Mucosa of gallbladder (tissue), 1 donor: ENCODE data around the gene TMEM170B. TPM values are rescaled to one million over a fixed set of nuclear protein-coding genes. Genes with fewer than 3 reads are reported as not detected.
A peak's percentile ranks its signal among the peaks of the same experiment; 100 is the strongest.

Experiments
- DNase-seq: peaks from one replicate; pipeline ENCODE4 v3.0.0-alpha.2; 2020; ENCODE audit warnings: low spot score
- total RNA-seq: library from RNA; stranded (reverse); gene quantifications from one replicate; pipeline ENCODE4 v1.2.1, GENCODE V29; 2021
- donor health status: DM: no; HTN: no; CAD: no.

The TMEM170B gene, protein sequence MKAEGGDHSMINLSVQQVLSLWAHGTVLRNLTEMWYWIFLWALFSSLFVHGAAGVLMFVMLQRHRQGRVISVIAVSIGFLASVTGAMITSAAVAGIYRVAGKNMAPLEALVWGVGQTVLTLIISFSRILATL
- total RNA-seq = 4.5 TPM

DNA sequence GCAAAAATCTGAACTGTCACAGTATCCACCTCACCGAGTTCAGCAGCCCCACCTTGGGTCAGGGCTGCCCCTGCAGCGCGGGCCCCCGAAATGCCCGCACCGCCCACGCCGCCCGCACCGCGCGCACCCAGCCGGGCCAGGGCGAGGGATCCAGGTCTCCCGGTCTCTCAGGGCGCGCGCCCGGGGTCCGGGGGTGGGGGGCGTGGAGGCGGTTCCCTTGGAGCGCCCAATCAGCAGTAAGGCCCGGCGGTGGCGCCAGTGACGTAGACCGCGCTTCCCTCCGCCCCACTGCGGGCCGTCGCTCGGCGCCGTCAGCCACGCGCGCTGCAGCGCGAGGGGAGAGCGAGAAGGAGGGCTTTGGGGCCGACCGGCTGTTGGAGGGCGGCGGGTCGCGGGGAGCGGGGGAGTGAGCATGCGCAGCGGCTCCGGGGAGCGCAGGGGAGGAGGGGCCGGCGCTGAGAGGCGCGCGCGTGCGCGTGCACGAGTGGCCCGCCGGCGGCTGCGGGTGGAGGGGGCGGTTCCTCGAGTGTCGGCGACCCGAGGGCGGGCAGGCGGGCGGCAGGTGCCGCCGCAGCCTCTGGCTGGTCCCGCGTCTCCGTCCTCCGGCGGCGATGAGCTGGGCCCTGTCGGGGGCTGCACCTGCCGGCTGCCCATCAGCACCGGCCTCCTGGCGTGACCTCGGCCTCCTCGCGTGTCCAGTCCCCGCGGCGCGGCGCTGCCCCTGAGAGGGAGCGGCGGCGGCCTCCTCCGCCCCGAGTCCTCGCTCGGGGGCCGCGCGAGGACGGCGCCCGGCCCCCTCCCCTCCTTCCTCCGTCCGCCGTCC lies at the start of gene TMEM170B:
Gene TMEM170B, plus strand, starts transcription at position 521 of the 823 bp plus-strand sequence. CDS start 529 bp downstream, outside the sequence.
- DNase-seq = peak; percentile 94

DNA sequence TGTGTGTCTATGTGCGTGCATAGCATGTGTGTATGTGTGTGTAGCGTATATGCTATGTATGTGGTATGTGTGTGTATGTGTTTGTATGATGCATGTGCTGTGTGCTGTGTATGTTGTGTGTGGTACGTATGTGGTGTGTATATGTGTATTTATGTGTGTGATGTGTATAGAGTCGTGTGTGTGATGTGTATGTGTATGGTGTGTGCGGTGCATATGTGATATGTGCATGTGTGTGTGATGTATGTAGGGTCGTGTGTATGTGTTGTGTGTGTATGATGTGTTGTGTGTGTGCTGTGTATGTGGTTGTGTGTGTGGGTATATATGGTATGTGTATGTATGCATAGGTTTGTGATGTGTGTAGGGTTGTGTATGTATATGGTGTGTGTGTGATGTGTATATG lies 46.6 kb upstream of the TMEM170B start:
- DNase-seq = no peak

DNA sequence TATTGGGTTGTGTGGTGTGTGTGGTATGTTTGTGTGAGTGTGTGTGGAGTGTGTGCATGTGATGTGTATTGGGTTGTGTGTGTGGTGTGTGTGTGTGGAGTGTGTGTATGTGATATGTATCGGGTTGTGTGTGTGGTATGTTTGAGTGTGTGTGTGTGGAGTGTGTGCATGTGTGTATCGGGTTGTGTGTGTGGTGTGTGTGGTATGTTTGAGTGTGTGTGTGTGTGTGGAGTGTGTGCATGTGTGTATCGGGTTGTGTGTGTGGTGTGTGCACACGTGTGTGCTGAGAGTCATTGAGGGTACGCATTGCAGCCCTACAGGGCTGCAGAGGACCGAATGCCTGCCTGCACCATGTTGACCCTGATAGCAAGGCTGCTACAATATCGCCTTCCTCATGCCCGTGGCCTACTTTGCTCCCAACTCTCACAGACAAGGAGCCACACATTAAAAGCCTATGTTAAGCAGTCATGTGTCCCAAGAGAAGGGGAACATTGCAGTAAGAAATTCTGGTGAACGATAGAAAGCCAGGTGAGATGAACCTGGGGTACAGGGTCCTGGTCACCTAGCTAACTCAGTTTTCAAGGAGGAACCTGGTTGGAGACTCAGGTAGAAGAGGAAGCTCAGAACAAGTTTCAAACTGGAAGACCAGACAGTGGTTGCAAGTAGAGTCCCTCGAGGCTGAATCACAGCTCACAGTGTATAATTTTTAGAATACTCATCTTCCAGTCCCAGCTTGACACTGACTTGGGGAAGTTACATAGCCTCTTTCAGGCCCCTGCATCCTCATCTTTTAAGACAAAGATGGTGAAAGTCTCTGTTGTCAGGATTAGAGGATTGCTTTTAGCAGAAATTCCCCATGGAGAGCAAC lies 45.7 kb upstream of the TMEM170B start:
- no peak for DNase-seq

- DNase-seq = no peak
Measured at GRCh38 chr6:11492464-11493290, 44.9 kb upstream of the TMEM170B start.

DNA sequence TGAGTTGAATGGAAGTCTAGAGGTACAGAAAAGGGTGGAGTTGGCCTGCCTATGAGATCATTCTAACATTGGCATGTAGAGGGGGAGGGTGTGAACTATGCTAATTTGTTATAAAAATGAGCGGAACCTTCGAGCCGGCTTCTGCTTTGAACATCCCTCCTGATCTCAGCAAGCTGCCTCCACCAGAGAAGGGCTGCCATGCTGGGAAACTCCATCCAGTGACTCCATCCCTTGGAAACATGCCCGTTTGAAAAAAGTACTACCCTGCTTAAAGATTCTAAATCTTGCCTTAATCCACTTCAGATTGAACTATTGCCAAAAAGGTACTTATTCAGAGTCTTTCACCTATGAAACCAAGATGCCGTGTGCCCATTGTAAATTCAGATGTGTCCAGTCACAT lies 43.6 kb upstream of the TMEM170B start:
- no peak for DNase-seq

GRCh38 chr6:11494786-11495564 lies 42.6 kb upstream of the TMEM170B start:
- DNase-seq = no peak

DNA sequence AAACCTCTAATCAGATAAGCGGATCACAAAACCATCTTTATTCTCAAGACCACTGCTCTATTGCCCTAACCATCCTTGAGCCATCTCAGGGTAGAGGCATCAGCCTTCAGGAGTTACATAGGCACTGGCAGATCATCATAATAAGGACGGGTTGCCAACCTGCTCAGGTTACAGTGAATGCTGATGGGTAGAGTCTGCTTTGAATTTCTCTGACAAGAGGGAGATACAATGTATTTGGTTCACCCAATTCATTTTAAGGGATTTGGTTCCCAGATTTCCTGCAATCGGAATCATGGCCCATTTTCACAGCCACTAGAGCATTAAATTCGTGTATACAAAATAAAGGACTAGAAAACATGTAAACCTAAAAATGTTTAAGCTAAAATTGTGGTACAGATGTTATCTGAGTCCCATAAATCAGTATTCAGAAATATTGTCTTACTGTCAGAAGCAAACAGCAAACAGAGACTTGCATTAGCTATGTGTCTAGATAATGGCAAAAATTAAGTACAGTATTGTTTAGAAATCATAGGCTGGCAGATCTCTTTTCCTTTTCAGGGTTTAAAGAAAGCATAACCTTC lies 41.9 kb upstream of the TMEM170B start:
- no peak for DNase-seq

GRCh38 chr6:11496152-11497060 lies 41.1 kb upstream of the TMEM170B start:
- DNase-seq = peak; percentile 82

DNA sequence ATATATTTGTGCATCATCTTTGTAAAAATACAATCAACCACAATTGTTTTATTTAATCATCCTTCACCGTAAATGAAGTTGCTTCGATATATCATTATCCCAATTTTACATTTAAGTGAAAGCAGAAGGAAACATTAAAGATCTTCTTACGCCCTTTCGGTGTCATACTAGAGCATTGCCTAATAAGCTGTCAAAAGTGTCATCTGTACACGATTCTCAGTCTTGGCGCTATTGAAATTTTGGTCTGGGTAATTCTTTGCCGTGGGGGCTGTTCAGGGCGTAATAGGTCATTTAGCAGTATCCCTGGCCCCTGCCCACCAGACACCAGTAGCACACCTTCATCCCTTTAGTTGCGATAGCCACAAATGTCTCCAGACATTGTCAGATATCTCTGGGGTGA lies 40.4 kb upstream of the TMEM170B start:
- DNase-seq = no peak

DNA sequence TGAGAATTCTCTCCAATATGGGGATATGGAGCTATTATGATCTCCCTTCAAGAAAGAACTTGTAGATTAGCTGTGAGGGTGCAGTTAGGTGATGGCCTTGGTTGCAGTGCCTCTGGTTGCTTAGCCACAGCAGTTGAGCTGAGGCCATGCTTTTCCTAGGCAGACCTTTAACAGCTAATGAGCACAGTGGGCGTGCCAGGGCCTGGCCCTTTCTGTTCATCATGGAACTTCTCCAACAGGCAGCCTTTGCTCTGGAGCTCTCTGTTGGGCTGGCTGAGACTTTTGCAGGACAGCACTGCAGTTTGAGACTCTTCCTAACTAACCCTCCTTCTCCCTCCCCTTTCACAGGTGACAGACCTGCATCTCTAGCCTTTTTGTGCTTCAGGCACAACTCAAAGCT lies 39.7 kb upstream of the TMEM170B start:
- no peak for DNase-seq

DNA sequence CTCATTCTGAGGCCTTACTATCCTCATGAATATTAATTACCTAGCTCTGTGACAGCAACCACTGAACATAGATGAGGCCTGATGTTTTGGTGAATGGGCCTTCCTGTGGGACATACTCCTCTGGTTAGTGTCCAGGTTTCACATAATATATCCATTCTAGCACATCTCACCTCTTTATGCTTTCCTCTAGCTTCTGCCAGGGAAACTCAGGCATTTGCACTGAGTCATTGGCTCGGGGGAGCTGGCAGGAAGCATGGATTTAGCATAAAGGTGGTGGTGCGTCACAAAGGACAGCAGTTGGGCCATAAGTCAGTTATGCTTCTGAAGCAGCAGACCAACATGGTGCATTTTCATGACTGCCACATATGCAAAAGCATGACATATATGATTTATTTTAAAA lies 37.5 kb upstream of the TMEM170B start:
- no peak for DNase-seq

- DNase-seq = no peak
Measured at GRCh38 chr6:11509471-11509870, 28.1 kb upstream of the TMEM170B start.

DNA sequence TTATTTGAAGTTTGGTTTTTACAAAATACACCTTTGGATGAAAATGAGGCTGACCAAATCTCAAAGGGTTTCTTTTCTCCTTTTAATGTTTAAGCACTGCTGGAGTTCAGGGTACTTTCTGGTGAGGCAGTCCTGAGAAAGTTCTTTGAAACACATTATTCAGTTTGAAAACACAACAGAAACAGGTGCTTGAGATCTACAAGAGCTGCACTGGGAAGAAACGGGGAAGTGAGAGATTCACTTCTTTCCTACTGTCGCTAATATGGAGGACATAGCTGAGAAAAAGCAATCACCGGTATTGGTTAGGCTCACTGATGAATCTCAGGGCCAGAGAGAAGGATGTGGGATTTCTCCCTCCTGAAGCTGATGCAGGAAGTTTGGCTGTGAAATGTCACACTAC lies 22.9 kb upstream of the TMEM170B start:
- no peak for DNase-seq

DNA sequence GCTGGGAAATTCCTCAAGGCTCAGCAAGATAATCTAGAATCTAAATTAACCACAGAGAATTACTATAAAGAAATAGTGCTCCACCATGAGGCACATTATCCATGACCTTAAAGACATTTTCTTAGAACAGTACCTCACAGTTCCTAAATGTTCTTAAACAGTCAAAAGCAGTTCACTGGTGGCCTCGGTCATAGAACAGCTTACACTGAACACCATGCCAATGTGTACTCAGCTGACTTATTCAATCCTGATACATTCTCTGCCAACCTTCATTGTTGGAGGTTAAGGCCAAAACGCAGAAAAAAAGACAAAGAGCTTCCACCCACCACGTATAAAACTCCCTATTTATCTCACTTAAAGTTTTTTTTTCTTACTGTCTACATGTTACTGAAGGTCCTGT lies 21.8 kb upstream of the TMEM170B start:
- no peak for DNase-seq

GRCh38 chr6:11522812-11523605 lies 14.5 kb upstream of the TMEM170B start:
- DNase-seq = no peak

- DNase-seq = peak; percentile 41
Measured at GRCh38 chr6:11525468-11526155, 11.9 kb upstream of the TMEM170B start.

DNA sequence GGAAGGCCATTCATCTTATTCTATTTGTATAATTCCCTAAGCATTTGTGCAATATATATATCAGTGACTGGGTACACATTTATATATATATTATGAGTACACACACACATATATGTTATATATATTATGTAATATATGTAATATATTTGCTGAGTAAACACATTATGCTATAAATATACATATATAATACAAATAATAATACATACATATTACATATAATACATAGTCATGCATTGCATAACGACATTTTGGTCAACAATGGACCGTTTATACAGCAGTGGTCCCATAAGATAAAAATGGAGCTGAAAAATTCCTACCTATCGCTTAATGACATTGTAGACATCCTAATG lies 11.4 kb upstream of the TMEM170B start:
- no peak for DNase-seq

- no peak for DNase-seq
Measured at GRCh38 chr6:11527274-11527870, 10.2 kb upstream of the TMEM170B start.
